ENCODE data around the gene HSBP1L1.

The HSBP1L1 gene

DNA sequence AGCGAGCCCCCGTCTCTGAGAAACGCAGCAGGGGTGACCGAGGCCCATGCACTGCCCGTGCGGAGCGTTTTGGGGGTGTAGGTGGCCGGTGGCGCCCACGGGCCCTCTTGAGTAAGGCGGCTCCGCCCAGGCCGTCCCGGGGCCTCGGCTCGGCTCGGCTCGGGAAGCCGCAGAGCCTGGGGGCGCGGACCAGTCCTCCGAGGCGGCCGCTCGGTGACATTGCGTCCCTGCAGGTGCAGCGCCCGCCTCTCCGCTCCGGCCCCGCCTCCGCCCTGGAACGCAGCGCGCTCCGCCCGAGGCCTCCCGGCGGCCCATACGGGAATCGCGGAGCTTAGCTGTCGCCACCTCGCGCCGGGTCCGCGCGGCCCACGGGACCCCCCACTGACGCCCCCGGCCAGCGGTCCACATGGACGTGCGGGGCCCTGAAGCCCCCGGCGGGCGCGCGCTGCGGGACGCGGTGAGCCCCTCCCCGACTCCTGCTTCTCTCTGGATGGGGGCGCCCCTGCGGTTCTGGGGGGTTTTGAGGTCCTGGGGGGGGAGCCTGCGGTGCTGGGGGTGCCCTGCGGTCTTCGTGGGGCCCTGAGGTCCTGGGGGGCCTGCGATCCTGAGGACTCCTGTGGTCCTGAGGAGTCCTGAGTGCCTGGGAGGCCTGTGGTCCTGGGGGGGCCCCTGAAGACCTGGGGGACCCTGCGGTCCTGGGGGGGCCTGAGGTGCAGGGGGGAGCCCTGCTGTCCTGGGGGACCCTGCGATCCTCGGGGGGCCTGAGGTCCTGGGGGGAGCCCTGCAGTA, at the start of gene HSBP1L1:
HSBP1L1 (plus strand) TSS at position 314 of the 789 bp plus-strand sequence; CDS start at position 407, 93 bp downstream.
- no peak for DNase-seq (ENCODE audit: low spot score)

- DNase-seq (ENCODE audit: low spot score), result no peak
Measured at GRCh38 chr18:79915161-79916127, 49.0 kb upstream of the HSBP1L1 start.

DNA sequence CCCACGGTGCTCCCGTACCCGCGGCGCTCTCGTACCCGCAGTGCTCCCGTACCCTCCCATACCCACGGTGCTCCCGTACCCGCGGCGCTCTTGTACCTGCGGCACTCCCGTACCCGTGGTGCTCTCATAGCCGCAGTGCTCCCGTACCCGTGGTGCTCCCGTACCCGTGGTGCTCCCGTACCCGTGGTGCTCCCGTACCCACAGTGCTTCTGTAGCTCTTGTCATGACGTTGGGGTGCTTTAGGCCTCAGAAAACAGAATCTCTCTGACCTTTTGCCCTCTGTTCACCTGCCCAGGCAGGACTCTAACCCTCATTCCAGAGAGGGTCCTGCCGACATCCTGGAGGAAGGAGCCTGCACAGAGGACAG, 48.3 kb upstream of the HSBP1L1 start:
- no peak for DNase-seq (ENCODE audit: low spot score)

- DNase-seq (ENCODE audit: low spot score), result no peak
Measured at GRCh38 chr18:79916546-79917168, 47.8 kb upstream of the HSBP1L1 start.

DNA sequence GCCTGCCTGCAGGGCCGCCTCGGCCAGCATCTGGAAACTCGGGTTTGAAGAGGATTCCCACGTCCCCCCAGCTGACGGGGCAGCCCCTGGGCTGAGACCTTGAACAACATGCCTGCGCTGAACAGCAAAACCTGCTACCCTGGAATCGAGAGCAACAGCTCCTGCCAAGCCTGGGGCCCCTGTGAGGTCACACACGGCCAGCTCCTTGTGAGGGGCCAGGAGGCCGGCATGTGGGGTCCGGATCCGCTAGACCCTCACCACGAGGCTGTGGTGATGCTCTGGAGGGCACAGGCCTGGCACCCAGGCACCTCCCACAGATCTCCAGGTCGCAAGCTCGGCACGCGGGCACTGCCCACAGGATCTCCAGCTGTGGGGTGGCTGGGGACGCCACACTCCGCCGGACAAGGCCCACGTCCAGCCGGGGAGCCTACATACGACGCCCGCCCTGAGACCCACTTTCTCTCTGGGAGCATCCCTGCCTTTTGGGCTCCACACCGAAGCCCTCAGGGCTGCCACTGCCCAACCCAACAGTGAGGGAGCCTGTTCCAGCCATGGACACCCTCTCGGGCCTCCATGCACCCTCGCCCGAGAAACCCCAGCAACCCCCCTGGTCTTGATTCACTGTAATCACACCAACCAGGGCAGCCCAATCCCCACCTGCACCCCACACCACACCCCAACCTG, 47.1 kb upstream of the HSBP1L1 start:
- DNase-seq (ENCODE audit: low spot score), result no peak

DNA sequence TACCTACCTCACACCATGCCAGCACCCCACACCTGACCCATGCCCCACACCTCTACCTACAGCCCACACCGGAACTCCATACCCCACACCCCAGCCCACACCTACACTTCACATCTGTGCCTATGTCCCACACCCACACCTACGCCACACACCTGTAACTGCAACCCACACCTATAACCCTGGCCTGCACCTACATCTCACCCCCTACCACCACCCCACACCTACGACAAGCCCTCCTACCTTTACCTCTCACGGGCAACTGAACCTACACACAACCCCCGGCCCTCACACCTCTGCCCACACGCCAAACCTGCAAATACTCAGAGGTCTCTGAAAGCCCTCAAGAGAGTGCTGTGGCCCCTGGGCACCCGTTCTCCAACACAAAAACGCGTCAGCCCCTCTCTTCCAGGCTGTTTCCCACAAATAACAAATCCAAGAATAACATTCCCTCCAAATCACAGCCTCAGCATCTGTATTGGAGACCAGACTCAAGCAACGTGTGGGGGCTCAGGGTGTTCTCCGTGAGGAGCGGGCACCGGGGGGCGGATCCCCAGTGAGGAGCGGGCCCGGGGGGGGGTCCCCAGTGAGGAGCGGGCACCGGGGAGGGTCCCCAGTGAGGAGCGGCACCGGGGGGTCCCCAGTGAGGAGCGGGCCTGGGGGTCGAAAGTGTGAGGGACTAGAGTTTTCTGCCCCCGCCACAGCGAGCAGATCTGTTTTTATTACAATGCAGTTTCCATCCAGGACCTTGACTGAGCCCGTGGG, 46.4 kb upstream of the HSBP1L1 start:
- DNase-seq (ENCODE audit: low spot score), result no peak

GRCh38 chr18:79918615-79919011, 45.8 kb upstream of the HSBP1L1 start:
- DNase-seq (ENCODE audit: low spot score), result no peak

DNA sequence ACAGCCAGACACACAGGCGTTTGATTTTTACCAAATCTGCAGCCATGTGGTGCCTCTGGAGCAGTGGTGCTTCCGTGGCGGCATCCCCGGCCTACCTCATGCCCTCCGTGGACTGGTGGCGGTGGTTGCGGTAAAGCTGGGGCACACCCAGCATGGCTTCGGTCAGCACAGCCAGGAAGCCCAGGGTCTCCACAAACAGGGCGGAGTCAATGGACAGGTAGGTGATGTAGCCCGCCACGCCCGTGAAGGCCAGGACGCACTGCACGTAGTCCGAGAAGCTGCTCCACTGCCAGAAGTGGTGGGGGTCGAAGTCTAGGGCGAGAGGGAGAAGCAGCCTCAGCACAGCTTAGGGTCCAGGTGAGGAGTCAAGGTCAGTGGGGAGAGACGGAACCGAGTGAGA, 45.4 kb upstream of the HSBP1L1 start:
- DNase-seq (ENCODE audit: low spot score), result no peak

DNA sequence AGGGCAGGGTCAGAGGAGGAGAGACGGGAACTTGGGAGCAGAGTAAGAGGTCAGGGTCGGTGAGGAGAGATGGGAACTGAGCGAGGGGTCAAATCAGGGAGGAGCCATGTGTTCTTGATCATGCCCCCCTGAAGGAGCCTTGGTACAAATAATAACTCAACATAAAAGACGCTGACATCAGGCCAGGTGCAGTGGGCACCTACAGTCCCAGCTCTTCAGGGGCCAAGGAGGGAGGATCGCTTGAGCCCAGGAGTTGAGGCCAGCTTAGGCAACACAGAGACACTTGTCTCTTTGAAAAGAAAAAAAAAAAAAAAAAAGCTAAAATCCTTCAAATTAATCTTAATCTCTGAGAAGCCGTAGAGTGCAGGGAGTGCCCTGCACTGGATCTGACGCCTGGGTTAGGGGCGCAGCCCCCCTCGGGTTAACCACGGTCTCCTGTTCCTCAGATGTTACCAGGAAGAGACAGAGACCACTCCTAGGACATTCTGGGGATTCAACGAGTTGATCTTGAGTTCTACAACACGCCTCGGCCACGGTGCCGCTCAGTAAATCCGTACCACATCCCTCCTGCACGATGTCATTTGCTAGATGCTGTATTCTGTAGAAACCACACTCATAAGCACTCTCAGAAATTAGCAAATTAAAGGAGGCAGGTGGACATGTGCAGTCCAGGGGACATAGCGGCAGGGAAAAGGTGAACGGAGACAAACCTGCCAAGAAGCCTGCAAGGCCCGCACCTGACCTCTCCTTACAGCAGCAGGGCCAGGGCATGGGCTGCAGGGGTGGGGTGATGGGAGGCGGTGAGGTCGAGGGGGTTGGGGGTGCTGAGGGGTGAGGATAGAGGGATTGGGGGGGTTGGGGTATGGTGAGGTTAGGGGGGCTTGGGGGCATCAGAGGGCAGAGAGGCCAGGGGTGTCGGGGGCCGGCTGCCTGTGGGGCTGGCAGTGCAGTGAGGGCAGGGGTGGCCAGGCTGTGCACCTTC, 42.2 kb upstream of the HSBP1L1 start:
- no peak for DNase-seq (ENCODE audit: low spot score)

- no peak for DNase-seq (ENCODE audit: low spot score)
Measured at GRCh38 chr18:79922971-79923411, 41.5 kb upstream of the HSBP1L1 start.

DNA sequence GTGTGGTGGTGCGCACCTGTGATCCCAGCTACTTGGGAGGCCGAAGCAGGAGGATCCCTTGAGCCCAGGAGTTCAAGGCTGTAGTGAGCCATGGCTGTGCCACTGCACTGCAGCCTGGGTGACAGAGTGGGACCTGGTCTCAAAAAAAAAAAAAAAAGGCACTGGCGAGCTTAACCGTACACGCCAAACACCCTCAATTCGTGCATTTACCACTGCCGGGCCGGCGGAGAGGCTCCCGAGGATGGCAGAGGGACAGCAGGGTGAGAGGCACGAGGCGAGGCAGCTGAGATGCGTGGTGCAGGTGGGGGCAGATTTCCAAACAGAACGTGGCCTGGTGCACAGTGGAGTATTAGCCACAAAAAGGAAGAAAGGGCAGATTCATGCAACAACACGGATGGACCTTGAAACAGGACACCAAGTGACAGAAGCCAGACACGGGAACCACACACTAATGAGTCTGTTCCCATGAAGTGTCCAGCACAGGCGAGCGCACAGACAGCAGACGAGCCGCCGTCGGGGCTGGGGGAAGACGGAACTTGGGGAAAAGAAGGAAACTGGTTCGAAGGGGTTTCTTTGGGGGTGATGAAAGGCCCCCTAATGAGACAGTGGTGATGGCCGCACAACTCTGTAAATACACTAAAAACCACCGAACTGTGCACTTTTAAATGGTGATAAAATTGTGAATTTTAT, 40.4 kb upstream of the HSBP1L1 start:
- DNase-seq (ENCODE audit: low spot score), result no peak

- peak; percentile 26 for DNase-seq (ENCODE audit: low spot score)
Measured at GRCh38 chr18:79924814-79925731, 39.4 kb upstream of the HSBP1L1 start.

DNA sequence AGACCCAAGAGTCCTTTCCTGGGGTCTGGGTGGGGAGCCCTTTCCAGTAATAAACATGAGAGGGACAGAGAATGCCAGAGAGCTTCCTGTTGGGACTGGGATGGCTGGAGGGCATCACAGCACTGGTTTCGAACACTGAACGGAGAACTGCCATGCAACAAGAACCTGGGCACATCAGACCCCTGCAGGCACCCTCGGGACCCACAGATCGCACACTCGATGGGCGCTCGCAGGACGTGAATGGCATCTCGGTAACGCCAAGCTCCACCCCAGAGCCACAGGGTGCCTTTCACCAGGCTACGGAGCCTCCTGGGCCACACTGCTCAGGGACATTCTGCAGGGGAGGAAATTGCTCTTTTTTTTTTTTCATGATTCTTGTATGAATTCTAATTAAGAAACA, 38.1 kb upstream of the HSBP1L1 start:
- DNase-seq (ENCODE audit: low spot score), result no peak

- DNase-seq (ENCODE audit: low spot score), result no peak
Measured at GRCh38 chr18:79926715-79927606, 37.5 kb upstream of the HSBP1L1 start.

GRCh38 chr18:79927607-79928562, 36.6 kb upstream of the HSBP1L1 start:
- no peak for DNase-seq (ENCODE audit: low spot score)

DNA sequence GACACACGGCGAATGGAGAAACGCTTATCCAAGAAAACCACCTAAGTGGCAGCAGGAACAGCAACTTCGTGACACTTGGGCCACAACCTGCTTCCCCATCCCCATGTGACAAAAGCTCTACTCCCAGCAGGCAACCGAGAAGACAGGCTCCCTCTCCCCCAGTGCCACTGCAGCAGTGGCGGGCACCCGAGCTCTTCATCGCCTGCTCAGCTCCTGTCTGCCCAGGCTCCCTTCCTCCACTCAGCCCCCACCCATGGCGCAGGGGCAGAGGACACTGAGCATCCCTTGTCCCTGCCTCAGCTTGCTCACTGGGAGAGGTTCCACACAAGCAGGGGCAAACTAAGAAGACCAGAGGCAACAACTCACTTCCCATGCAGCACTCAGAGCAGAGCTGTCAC, 35.9 kb upstream of the HSBP1L1 start:
- no peak for DNase-seq (ENCODE audit: low spot score)

Data from pons (tissue), 1 donor.